ENCODE data around the gene KDF1.

Gene KDF1

GRCh38 chr1:26959722-26960624 is at the start of gene KDF1:
KDF1 (minus strand) TSS chr1:26960468; CDS start chr1:26952380, 8,088 bp downstream.
- in situ Hi-C loops (cut with MboI; ENCODE audit: low sequenced_read_pairs) = no loop called here

- in situ Hi-C loops (cut with MboI; ENCODE audit: low sequenced_read_pairs) = no loop called here
Measured at GRCh38 chr1:27009601-27010197, 49.4 kb upstream of the KDF1 start.

GRCh38 chr1:27007909-27008582 is 47.8 kb upstream of the KDF1 start:
- in situ Hi-C loops (cut with MboI; ENCODE audit: low sequenced_read_pairs) = no loop called here

GRCh38 chr1:27006683-27007082 is 46.4 kb upstream of the KDF1 start:
- in situ Hi-C loops (cut with MboI; ENCODE audit: low sequenced_read_pairs) = no loop called here

GRCh38 chr1:27005648-27006496 is 45.6 kb upstream of the KDF1 start:
- in situ Hi-C loops (cut with MboI; ENCODE audit: low sequenced_read_pairs) = no loop called here

- in situ Hi-C loops (cut with MboI; ENCODE audit: low sequenced_read_pairs) = no loop called here
Measured at GRCh38 chr1:27005166-27005530, 44.9 kb upstream of the KDF1 start.

- in situ Hi-C loops (cut with MboI; ENCODE audit: low sequenced_read_pairs) = no loop called here
Measured at GRCh38 chr1:27004471-27005165, 44.4 kb upstream of the KDF1 start.

GRCh38 chr1:27003745-27004470 is 43.6 kb upstream of the KDF1 start:
- in situ Hi-C loops (cut with MboI; ENCODE audit: low sequenced_read_pairs) = no loop called here

GRCh38 chr1:27001570-27002360 is 41.5 kb upstream of the KDF1 start:
- in situ Hi-C loops (cut with MboI; ENCODE audit: low sequenced_read_pairs) = no loop called here

GRCh38 chr1:27000817-27001460 is 40.7 kb upstream of the KDF1 start:
- in situ Hi-C loops (cut with MboI; ENCODE audit: low sequenced_read_pairs) = no loop called here

- in situ Hi-C loops (cut with MboI; ENCODE audit: low sequenced_read_pairs) = no loop called here
Measured at GRCh38 chr1:27000090-27000816, 40.0 kb upstream of the KDF1 start.

GRCh38 chr1:26999440-26999987 is 39.2 kb upstream of the KDF1 start:
- in situ Hi-C loops (cut with MboI; ENCODE audit: low sequenced_read_pairs) = no loop called here

- in situ Hi-C loops (cut with MboI; ENCODE audit: low sequenced_read_pairs) = no loop called here
Measured at GRCh38 chr1:26998429-26999300, 38.4 kb upstream of the KDF1 start.

GRCh38 chr1:26996665-26997064 is 36.4 kb upstream of the KDF1 start:
- in situ Hi-C loops (cut with MboI; ENCODE audit: low sequenced_read_pairs) = no loop called here

GRCh38 chr1:26996024-26996423 is 35.8 kb upstream of the KDF1 start:
- in situ Hi-C loops (cut with MboI; ENCODE audit: low sequenced_read_pairs) = no loop called here

GRCh38 chr1:26994787-26995517 is 34.7 kb upstream of the KDF1 start:
- in situ Hi-C loops (cut with MboI; ENCODE audit: low sequenced_read_pairs) = no loop called here

Data from HL-60/S4 treated with retinoic acid at 250 ng/mL for 4 days and 3 days (cell line).